ENCODE results near the gene DAB1. TPM values are rescaled to one million over a fixed set of nuclear protein-coding genes. Genes with fewer than 3 reads are reported as not detected.

DAB1 gene
- polyA plus RNA-seq, 6 donors from 2014 or later: 0.11 TPM; not detected in 5

- ATAC-seq (ENCODE audit: low read depth in 2 of 2): no peak
- H3K9me3 Mint-ChIP-seq: peaks cover 0 to 15% (median 3%) of the 10 kb centered on the region in 7 donors
- no peak overlapping the region for H3K27ac Mint-ChIP-seq
- no peaks in the 10 kb centered on the region for H3K4me1 Mint-ChIP-seq
- DNase-seq: no peak
- H3K27me3 Mint-ChIP-seq: no peaks in the 10 kb centered on the region
- H3K36me3 Mint-ChIP-seq: no peaks in the 10 kb centered on the region
- no peak overlapping the region for H3K4me3 Mint-ChIP-seq
Observed at GRCh38 chr1:56968878-56969495, 454.9 kb downstream of the DAB1 start.

GRCh38 chr1:56967900-56968832 lies 455.7 kb downstream of the DAB1 start:
- no peaks in the 10 kb centered on the region for H3K36me3 Mint-ChIP-seq
- no peak overlapping the region for H3K4me3 Mint-ChIP-seq
- H3K27ac Mint-ChIP-seq: no peak overlapping the region
- H3K27me3 Mint-ChIP-seq: no peaks in the 10 kb centered on the region
- peaks cover 0 to 15% (median 3%) of the 10 kb centered on the region in 7 donors for H3K9me3 Mint-ChIP-seq
- ATAC-seq (ENCODE audit: low read depth in 2 of 2) (no peak), DNase-seq (no peak)
- no peaks in the 10 kb centered on the region for H3K4me1 Mint-ChIP-seq

GRCh38 chr1:56967355-56967754 lies 456.5 kb downstream of the DAB1 start:
- Mint-ChIP-seq H3K9me3 (peaks cover 0 to 15% (median 2%) of the 10 kb centered on the region in 7 donors), H3K4me3 (no peak overlapping the region), H3K36me3 (no peaks in the 10 kb centered on the region), H3K27me3 (peaks cover 0 to 3% (median 0%) of the 10 kb centered on the region in 3 donors), H3K4me1 (no peaks in the 10 kb centered on the region), H3K27ac (no peak overlapping the region)
- ATAC-seq (ENCODE audit: low read depth in 2 of 2): no peak
- no peak for DNase-seq

GRCh38 chr1:56966698-56966999 lies 457.2 kb downstream of the DAB1 start:
- Mint-ChIP-seq H3K36me3 (no peaks in the 10 kb centered on the region), H3K4me3 (no peak overlapping the region), H3K4me1 (no peaks in the 10 kb centered on the region), H3K27me3 (peaks cover 0 to 3% (median 0%) of the 10 kb centered on the region in 3 donors), H3K9me3 (peaks cover 0 to 15% (median 0%) of the 10 kb centered on the region in 7 donors), H3K27ac (no peak overlapping the region)
- no peak for DNase-seq
- ATAC-seq (ENCODE audit: low read depth in 2 of 2): no peak

- peaks cover 0 to 15% (median 0%) of the 10 kb centered on the region in 7 donors for H3K9me3 Mint-ChIP-seq
- H3K27me3 Mint-ChIP-seq: peaks cover 0 to 3% (median 0%) of the 10 kb centered on the region in 3 donors
- peak within 1 kb of the TSS in 1 of 8 donors; percentile 1 for H3K4me3 Mint-ChIP-seq
- no peaks in the 10 kb centered on the region for H3K4me1 Mint-ChIP-seq
- H3K36me3 Mint-ChIP-seq: no peaks in the 10 kb centered on the region
- H3K27ac Mint-ChIP-seq: no peak within 1 kb of the TSS
- no peak for DNase-seq
- no peak for ATAC-seq (ENCODE audit: low read depth in 2 of 2)
Observed at GRCh38 chr1:56965916-56966697, 457.8 kb downstream of the DAB1 start, which contains the start of gene C8B. C8B (minus strand) TSS chr1:56966015; CDS start chr1:56965948, 67 bp downstream.

- peaks cover 0 to 10% (median 0%) of the 10 kb centered on the region in 7 donors for H3K9me3 Mint-ChIP-seq
- ATAC-seq (ENCODE audit: low read depth in 2 of 2) (no peak), DNase-seq (no peak)
- no peak overlapping the region for H3K27ac Mint-ChIP-seq
- H3K4me1 Mint-ChIP-seq: no peaks in the 10 kb centered on the region
- no peaks in the 10 kb centered on the region for H3K36me3 Mint-ChIP-seq
- peaks cover 0 to 3% (median 0%) of the 10 kb centered on the region in 3 donors for H3K27me3 Mint-ChIP-seq
- H3K4me3 Mint-ChIP-seq: peak overlapping the region in 1 of 8 donors; percentile 1
Observed at GRCh38 chr1:56965191-56965590, 458.7 kb downstream of the DAB1 start.

- peaks cover 0 to 3% (median 0%) of the 10 kb centered on the region in 3 donors for H3K27me3 Mint-ChIP-seq
- ATAC-seq (ENCODE audit: low read depth in 2 of 2) (no peak), DNase-seq (no peak)
- H3K4me3 Mint-ChIP-seq: no peak overlapping the region
- H3K4me1 Mint-ChIP-seq: no peaks in the 10 kb centered on the region
- H3K36me3 Mint-ChIP-seq: no peaks in the 10 kb centered on the region
- no peak overlapping the region for H3K27ac Mint-ChIP-seq
- H3K9me3 Mint-ChIP-seq: peaks cover 0 to 8% (median 0%) of the 10 kb centered on the region in 7 donors
Observed at GRCh38 chr1:56964349-56965017, 459.4 kb downstream of the DAB1 start.

GRCh38 chr1:56963667-56964066 lies 460.2 kb downstream of the DAB1 start:
- Mint-ChIP-seq H3K4me1 (no peaks in the 10 kb centered on the region), H3K9me3 (peaks cover 0 to 7% (median 0%) of the 10 kb centered on the region in 7 donors), H3K27me3 (peaks cover 0 to 3% (median 0%) of the 10 kb centered on the region in 3 donors), H3K4me3 (no peak overlapping the region), H3K36me3 (no peaks in the 10 kb centered on the region), H3K27ac (no peak overlapping the region)
- ATAC-seq (ENCODE audit: low read depth in 2 of 2) (no peak), DNase-seq (no peak)

GRCh38 chr1:56961426-56961825 lies 462.4 kb downstream of the DAB1 start:
- Mint-ChIP-seq H3K27me3 (peaks cover 0 to 3% (median 0%) of the 10 kb centered on the region in 3 donors), H3K36me3 (no peaks in the 10 kb centered on the region), H3K4me1 (no peaks in the 10 kb centered on the region), H3K4me3 (no peak overlapping the region), H3K9me3 (peaks cover 0 to 5% (median 0%) of the 10 kb centered on the region in 7 donors), H3K27ac (no peak overlapping the region)
- no peak for DNase-seq
- ATAC-seq (ENCODE audit: low read depth in 2 of 2): no peak

GRCh38 chr1:56958526-56958925 lies 465.3 kb downstream of the DAB1 start:
- Mint-ChIP-seq H3K4me1 (no peaks in the 10 kb centered on the region), H3K27ac (no peak overlapping the region), H3K9me3 (peaks cover 0 to 3% (median 0%) of the 10 kb centered on the region in 7 donors), H3K36me3 (no peaks in the 10 kb centered on the region), H3K4me3 (no peak overlapping the region), H3K27me3 (peaks cover 0 to 4% (median 3%) of the 10 kb centered on the region in 3 donors)
- ATAC-seq (ENCODE audit: low read depth in 2 of 2) (no peak), DNase-seq (no peak)

GRCh38 chr1:56957931-56958330 lies 465.9 kb downstream of the DAB1 start:
- DNase-seq (no peak), ATAC-seq (ENCODE audit: low read depth in 2 of 2) (no peak)
- no peaks in the 10 kb centered on the region for H3K4me1 Mint-ChIP-seq
- H3K27ac Mint-ChIP-seq: no peak overlapping the region
- peaks cover 0 to 3% (median 0%) of the 10 kb centered on the region in 7 donors for H3K9me3 Mint-ChIP-seq
- no peaks in the 10 kb centered on the region for H3K36me3 Mint-ChIP-seq
- peaks cover 0 to 4% (median 3%) of the 10 kb centered on the region in 3 donors for H3K27me3 Mint-ChIP-seq
- H3K4me3 Mint-ChIP-seq: no peak overlapping the region

- no peak overlapping the region for H3K27ac Mint-ChIP-seq
- ATAC-seq (ENCODE audit: low read depth in 2 of 2): no peak
- peaks cover 0 to 4% (median 0%) of the 10 kb centered on the region in 7 donors for H3K9me3 Mint-ChIP-seq
- no peak for DNase-seq
- H3K36me3 Mint-ChIP-seq: no peaks in the 10 kb centered on the region
- no peak overlapping the region for H3K4me3 Mint-ChIP-seq
- peaks cover 0 to 4% (median 0%) of the 10 kb centered on the region in 3 donors for H3K27me3 Mint-ChIP-seq
- H3K4me1 Mint-ChIP-seq: no peaks in the 10 kb centered on the region
Observed at GRCh38 chr1:56954664-56955063, 469.2 kb downstream of the DAB1 start.

- H3K9me3 Mint-ChIP-seq: peaks cover 0 to 4% (median 0%) of the 10 kb centered on the region in 7 donors
- DNase-seq: no peak
- peaks cover 0 to 4% (median 0%) of the 10 kb centered on the region in 3 donors for H3K27me3 Mint-ChIP-seq
- no peak for ATAC-seq (ENCODE audit: low read depth in 2 of 2)
- H3K4me3 Mint-ChIP-seq: no peak overlapping the region
- no peaks in the 10 kb centered on the region for H3K4me1 Mint-ChIP-seq
- H3K36me3 Mint-ChIP-seq: no peaks in the 10 kb centered on the region
- H3K27ac Mint-ChIP-seq: no peak overlapping the region
Observed at GRCh38 chr1:56953386-56953785, 470.5 kb downstream of the DAB1 start.

Data from naive B cell (primary cell).